HepG2 (cell line): ENCODE results near the gene BCL6B. TPM values are rescaled to one million over a fixed set of nuclear protein-coding genes. Genes with fewer than 3 reads are reported as not detected.

Source experiments
- BORCS8-MEF2B ChIP-seq: sonication (generic); formaldehyde crosslinking; IDR thresholded peaks from 2 replicates; pipeline ENCODE4 v1.8.0; 2022; ENCODE audit warnings: mild to moderate bottlenecking, missing genetic modification reagents
- ERF ChIP-seq: IDR thresholded peaks from 2 replicates; pipeline ENCODE4 v1.6.1; 2018; ENCODE audit warnings: missing biosample characterization, missing genetic modification reagents
- GATA4 ChIP-seq: sonication (generic); IDR thresholded peaks from 2 replicates; pipeline ENCODE4 v1.6.1; 2016; ENCODE audit warnings: antibody characterized with exemption, low read depth, borderline replicate concordance
- MZF1 ChIP-seq: sonication (generic); formaldehyde crosslinking; IDR thresholded peaks from 2 replicates; pipeline ENCODE4 v1.8.1; 2023; ENCODE audit warnings: mild to moderate bottlenecking, missing genetic modification reagents, borderline replicate concordance
- NCOA2 ChIP-seq: sonication (generic); formaldehyde crosslinking; IDR thresholded peaks from 2 replicates; pipeline ENCODE4 v1.8.0; 2022; ENCODE audit warnings: inconsistent platforms
- PHF8 ChIP-seq: sonication (generic); formaldehyde crosslinking; IDR thresholded peaks from 2 replicates; pipeline ENCODE4 v1.5.0; 2020; ENCODE audit warnings: missing genetic modification reagents
- PTBP1 ChIP-seq: fragments of 200-400 bp; formaldehyde crosslinking; IDR thresholded peaks from 2 replicates; pipeline ENCODE4 v1.6.1; 2018; ENCODE audit warnings: low read length, low read depth; ENCODE audit not compliant: poor library complexity, severe bottlenecking
- RFX3 ChIP-seq: IDR thresholded peaks from 2 replicates; pipeline ENCODE4 v1.6.1; 2016; ENCODE audit warnings: missing biosample characterization, missing genetic modification reagents
- RXRB ChIP-seq: IDR thresholded peaks from 2 replicates; pipeline ENCODE4 v1.6.1; 2016; ENCODE audit warnings: borderline replicate concordance, missing genetic modification reagents, missing compliant biosample characterization
- SMAD1 ChIP-seq: sonication (generic); formaldehyde crosslinking; IDR thresholded peaks from 2 replicates; pipeline ENCODE4 v1.4.0; 2020; ENCODE audit warnings: missing genetic modification reagents, low read depth, mild to moderate bottlenecking, borderline replicate concordance
- SMYD3 ChIP-seq: sonication (generic); formaldehyde crosslinking; IDR thresholded peaks from 2 replicates; pipeline ENCODE4 v1.8.1; 2023; ENCODE audit warnings: mild to moderate bottlenecking, missing genetic modification reagents
- TRIM24 ChIP-seq: sonication (generic); formaldehyde crosslinking; IDR thresholded peaks from 2 replicates; pipeline ENCODE4 v1.8.0; 2022; ENCODE audit warnings: mild to moderate bottlenecking, missing genetic modification reagents
- ZC3H13 ChIP-seq: sonication (generic); formaldehyde crosslinking; IDR thresholded peaks from 2 replicates; pipeline ENCODE4 v1.8.1; 2023; ENCODE audit warnings: mild to moderate bottlenecking, missing genetic modification reagents, moderate library complexity
- ZFP82 ChIP-seq: sonication (generic); formaldehyde crosslinking; IDR thresholded peaks from 2 replicates; pipeline ENCODE4 v1.5.1; 2020; ENCODE audit warnings: mild to moderate bottlenecking, missing genetic modification reagents, borderline replicate concordance
- ZKSCAN8 ChIP-seq: IDR thresholded peaks from 2 replicates; pipeline ENCODE4 v1.6.1; 2016; ENCODE audit warnings: borderline replicate concordance, missing genetic modification reagents, missing compliant biosample characterization
- ZNF552 ChIP-seq: sonication (generic); formaldehyde crosslinking; IDR thresholded peaks from 2 replicates; pipeline ENCODE4 v1.9.0; 2022; ENCODE audit warnings: missing genetic modification reagents, mild to moderate bottlenecking, borderline replicate concordance
- ZNF589 ChIP-seq: sonication (generic); formaldehyde crosslinking; conservative IDR thresholded peaks from 2 replicates; pipeline ENCODE4 v1.8.0; 2022; ENCODE audit warnings: mild to moderate bottlenecking, moderate library complexity, missing genetic modification reagents
- ZNF709 ChIP-seq: sonication (generic); formaldehyde crosslinking; IDR thresholded peaks from 2 replicates; pipeline ENCODE4 v1.5.0; 2020; ENCODE audit warnings: mild to moderate bottlenecking, missing genetic modification reagents
- ZNF724P ChIP-seq: sonication (generic); formaldehyde crosslinking; IDR thresholded peaks from 2 replicates; pipeline ENCODE4 v1.8.0; 2022; ENCODE audit warnings: missing genetic modification reagents, borderline replicate concordance
- polyA plus RNA-seq, 8 experiments: library from polyadenylated mRNA; depleted of rRNA in 3 of 8; stranded (reverse) in 7 of 8; unstranded in 1 of 8; fragments of >200 nt; fragmentation: Illumina TruSeq in 4 of 8; extraction: Trizol in 4 of 8; gene quantifications; 2 replicates each; pipeline versions ENCODE4 v1.2.1 to v1.2.3, GENCODE V29; 2011 to 2016; ENCODE audit warnings: low read depth in 4 of 8, missing spikeins in 1 of 8, mixed read lengths in 1 of 8; ENCODE audit not compliant: insufficient read depth in 1 of 8
- total RNA-seq, 5 experiments: library from RNA; depleted of rRNA; stranded (reverse); fragments of >200 nt; fragmentation: Illumina TruSeq; extraction: Trizol; gene quantifications; 2 replicates each; pipeline ENCODE4 v1.2.3, GENCODE V29; 2016; ENCODE audit warnings: low read depth in 1 of 5
- TF ChIP-seq, protein P1 (sequence below): sonication (generic); formaldehyde crosslinking; IDR thresholded peaks from 2 replicates; pipeline ENCODE4 v1.8.1; 2023; ENCODE audit warnings: mild to moderate bottlenecking, missing genetic modification reagents
- TF ChIP-seq, protein P2 (sequence below): sonication (generic); formaldehyde crosslinking; conservative IDR thresholded peaks from 2 replicates; pipeline ENCODE4 v1.4.0; 2020; ENCODE audit warnings: missing genetic modification reagents
- TF ChIP-seq, protein P3 (sequence below), 2 experiments: fragments of 450-650 bp in 1 of 2; sonication (generic) in 1 of 2; formaldehyde crosslinking; IDR thresholded peaks; 2 replicates each; pipeline versions ENCODE4 v1.5.0 to v1.8.0; 2020 to 2022; ENCODE audit warnings: mild to moderate bottlenecking in 1 of 2, missing genetic modification reagents in 1 of 2
- TF ChIP-seq, protein P4 (sequence below): sonication (generic); formaldehyde crosslinking; IDR thresholded peaks from 2 replicates; pipeline ENCODE4 v1.4.0; 2020; ENCODE audit warnings: missing genetic modification reagents, mild to moderate bottlenecking, borderline replicate concordance

The BCL6B gene
- total and polyA plus RNA-seq, 2 of the 13 experiments (the other 11 are each of a cell fraction or from before 2014, with no cell fraction given), result not detected

DNA sequence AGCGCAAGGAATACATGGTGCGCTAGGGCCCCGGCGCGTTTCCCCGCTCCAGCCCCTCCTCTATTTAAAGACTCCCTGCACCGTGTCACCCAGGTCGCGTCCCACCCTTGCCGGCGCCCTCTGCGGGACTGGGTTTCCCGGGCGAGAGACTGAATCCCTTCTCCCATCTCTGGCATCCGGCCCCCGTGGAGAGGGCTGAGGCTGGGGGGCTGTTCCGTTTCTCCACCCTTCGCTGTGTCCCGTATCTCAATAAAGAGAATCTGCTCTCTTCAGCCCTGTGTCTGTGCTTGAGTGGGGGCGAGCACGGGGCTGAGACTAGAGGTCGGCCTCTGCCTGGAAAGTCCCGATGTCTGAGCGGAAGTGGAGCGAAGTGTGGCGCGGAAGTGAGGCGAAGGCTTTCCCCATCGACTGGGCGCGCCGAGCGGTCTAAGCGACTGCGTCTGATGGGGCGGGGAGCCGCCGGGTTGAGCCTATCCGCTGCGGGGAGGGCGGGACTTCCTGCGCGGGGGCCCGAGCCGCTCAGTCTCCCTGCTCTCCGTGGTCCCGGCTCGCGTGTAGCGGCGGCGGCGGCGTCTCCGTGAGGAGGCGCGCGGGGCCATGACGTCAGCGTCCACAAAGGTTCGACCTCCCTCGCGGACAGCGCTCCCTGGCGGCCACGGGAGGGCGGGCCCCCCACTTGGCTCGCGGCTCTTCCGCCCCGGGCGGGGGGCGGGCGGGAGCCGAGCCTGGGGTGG, 8.4 kb upstream of the BCL6B start (continued):
- TF ChIP-seq ERF (CRISPR knock-in tag) (peak; percentile 49), ZNF589 (CRISPR knock-in tag) (0 out of 2 replicates have a peak, but pooled peaks have one; percentile 57), TRIM24 (CRISPR knock-in tag) (no peak), SMAD1 (CRISPR knock-in tag) (no peak), MZF1 (no peak), SMYD3 (0 out of 2 replicates have a peak, but pooled peaks have one; percentile 54), GATA4 (no peak), ZNF552 (CRISPR knock-in tag) (no peak), PTBP1 (no peak), ZC3H13 (CRISPR knock-in tag) (peak; percentile 80), BORCS8-MEF2B (no peak), ZNF724P (CRISPR knock-in tag) (no peak), ZFP82 (no peak), RXRB (CRISPR knock-in tag) (peak; percentile 54; the same call in 1 of the 2 replicates), NCOA2 (CRISPR knock-in tag) (no peak; the same call in 1 of the 2 replicates), ZKSCAN8 (CRISPR knock-in tag) (no peak; the same call in 1 of the 2 replicates), PHF8 (CRISPR knock-in tag) (peak; percentile 58), ZNF709 (CRISPR knock-in tag) (no peak), RFX3 (CRISPR knock-in tag) (no peak)
- TF ChIP-seq, protein P1, sequence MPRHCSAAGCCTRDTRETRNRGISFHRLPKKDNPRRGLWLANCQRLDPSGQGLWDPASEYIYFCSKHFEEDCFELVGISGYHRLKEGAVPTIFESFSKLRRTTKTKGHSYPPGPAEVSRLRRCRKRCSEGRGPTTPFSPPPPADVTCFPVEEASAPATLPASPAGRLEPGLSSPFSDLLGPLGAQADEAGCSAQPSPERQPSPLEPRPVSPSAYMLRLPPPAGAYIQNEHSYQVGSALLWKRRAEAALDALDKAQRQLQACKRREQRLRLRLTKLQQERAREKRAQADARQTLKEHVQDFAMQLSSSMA (CRISPR knock-in tag), result peak; percentile 99
- TF ChIP-seq, protein P2, sequence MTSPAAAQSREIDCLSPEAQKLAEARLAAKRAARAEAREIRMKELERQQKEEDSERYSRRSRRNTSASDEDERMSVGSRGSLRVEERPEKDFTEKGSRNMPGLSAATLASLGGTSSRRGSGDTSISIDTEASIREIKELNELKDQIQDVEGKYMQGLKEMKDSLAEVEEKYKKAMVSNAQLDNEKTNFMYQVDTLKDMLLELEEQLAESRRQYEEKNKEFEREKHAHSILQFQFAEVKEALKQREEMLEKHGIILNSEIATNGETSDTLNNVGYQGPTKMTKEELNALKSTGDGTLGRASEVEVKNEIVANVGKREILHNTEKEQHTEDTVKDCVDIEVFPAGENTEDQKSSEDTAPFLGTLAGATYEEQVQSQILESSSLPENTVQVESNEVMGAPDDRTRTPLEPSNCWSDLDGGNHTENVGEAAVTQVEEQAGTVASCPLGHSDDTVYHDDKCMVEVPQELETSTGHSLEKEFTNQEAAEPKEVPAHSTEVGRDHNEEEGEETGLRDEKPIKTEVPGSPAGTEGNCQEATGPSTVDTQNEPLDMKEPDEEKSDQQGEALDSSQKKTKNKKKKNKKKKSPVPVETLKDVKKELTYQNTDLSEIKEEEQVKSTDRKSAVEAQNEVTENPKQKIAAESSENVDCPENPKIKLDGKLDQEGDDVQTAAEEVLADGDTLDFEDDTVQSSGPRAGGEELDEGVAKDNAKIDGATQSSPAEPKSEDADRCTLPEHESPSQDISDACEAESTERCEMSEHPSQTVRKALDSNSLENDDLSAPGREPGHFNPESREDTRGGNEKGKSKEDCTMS, result no peak
- TF ChIP-seq, protein P3, sequence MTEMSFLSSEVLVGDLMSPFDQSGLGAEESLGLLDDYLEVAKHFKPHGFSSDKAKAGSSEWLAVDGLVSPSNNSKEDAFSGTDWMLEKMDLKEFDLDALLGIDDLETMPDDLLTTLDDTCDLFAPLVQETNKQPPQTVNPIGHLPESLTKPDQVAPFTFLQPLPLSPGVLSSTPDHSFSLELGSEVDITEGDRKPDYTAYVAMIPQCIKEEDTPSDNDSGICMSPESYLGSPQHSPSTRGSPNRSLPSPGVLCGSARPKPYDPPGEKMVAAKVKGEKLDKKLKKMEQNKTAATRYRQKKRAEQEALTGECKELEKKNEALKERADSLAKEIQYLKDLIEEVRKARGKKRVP (CRISPR knock-in tag; IDR thresholded peaks at IDR 0.05), result peak in 1 of 2 experiments; percentile 41; a peak in 1 of 4 replicates
- TF ChIP-seq, protein P4, sequence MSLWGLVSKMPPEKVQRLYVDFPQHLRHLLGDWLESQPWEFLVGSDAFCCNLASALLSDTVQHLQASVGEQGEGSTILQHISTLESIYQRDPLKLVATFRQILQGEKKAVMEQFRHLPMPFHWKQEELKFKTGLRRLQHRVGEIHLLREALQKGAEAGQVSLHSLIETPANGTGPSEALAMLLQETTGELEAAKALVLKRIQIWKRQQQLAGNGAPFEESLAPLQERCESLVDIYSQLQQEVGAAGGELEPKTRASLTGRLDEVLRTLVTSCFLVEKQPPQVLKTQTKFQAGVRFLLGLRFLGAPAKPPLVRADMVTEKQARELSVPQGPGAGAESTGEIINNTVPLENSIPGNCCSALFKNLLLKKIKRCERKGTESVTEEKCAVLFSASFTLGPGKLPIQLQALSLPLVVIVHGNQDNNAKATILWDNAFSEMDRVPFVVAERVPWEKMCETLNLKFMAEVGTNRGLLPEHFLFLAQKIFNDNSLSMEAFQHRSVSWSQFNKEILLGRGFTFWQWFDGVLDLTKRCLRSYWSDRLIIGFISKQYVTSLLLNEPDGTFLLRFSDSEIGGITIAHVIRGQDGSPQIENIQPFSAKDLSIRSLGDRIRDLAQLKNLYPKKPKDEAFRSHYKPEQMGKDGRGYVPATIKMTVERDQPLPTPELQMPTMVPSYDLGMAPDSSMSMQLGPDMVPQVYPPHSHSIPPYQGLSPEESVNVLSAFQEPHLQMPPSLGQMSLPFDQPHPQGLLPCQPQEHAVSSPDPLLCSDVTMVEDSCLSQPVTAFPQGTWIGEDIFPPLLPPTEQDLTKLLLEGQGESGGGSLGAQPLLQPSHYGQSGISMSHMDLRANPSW (CRISPR knock-in tag), result no peak
